NCI-H2029 treated with DMSO at 0.1 percent for 48 hours (cell line): ENCODE results near the gene SCGB1D1.

Source experiments
- DNase-seq: peaks from one replicate; lab custom pipeline; 2025; lab: John Stamatoyannopoulos, UW

SCGB1D1 gene, protein sequence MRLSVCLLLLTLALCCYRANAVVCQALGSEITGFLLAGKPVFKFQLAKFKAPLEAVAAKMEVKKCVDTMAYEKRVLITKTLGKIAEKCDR

DNA sequence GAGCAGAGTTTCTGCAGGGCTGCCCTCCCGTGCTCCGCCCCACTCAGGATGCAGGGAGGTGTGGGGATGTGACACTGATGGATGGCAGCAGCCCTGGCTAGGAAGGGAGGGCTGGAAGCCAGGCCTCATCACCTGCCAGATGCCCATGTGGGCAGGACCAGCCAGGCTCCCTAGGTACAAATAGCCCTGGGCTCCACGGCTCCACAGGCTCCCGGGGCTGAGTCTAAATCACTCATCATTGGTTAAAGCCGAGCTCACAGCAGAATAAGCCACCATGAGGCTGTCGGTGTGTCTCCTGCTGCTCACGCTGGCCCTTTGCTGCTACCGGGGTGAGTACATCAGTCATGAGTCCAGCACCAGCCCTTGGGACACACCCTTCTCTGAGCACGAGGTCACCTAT is at the start of gene SCGB1D1:
Gene SCGB1D1 (plus strand): TSS at position 206 of the 400 bp plus-strand sequence. CDS start 69 bp downstream, at position 275.
- no peak for DNase-seq

DNA sequence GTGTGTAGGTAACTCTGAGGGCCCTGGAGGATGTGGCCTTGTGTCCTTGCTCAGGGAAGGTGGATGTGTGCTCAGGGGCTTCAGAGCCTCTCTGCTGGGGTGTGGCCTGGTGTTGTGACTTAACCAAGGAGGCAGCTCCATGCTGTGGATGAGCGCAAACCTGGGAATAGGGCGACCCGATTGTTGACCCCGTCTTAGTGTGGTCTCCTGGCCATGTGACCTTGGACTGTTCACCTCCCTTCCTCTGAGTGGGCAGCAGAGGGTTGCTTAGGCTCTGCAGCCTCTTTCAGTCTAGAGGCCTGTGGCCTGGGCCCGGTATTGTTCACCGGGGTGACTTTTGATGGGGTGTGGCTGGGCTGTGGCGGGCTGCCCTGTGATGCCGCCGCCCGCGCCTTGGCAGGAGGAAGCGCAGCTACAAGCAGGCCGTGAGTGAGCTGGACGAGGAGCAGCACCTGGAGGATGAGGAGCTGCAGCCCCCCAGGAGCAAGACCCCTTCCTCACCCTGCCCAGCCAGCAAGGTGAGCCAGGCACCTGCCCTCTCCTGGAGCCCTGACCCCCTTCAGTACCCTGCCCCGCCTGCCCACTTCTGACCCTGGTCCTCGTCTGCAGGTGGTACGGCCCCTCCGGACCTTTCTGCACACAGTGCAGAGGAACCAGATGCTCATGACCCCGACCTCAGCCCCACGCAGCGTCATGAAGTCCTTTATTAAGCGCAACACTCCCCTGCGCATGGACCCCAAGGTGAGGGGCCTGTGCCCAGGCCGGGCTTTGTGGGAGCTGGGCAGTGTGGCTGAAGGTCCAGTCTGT is 49.5 kb upstream of the SCGB1D1 start:
- no peak for DNase-seq

DNA sequence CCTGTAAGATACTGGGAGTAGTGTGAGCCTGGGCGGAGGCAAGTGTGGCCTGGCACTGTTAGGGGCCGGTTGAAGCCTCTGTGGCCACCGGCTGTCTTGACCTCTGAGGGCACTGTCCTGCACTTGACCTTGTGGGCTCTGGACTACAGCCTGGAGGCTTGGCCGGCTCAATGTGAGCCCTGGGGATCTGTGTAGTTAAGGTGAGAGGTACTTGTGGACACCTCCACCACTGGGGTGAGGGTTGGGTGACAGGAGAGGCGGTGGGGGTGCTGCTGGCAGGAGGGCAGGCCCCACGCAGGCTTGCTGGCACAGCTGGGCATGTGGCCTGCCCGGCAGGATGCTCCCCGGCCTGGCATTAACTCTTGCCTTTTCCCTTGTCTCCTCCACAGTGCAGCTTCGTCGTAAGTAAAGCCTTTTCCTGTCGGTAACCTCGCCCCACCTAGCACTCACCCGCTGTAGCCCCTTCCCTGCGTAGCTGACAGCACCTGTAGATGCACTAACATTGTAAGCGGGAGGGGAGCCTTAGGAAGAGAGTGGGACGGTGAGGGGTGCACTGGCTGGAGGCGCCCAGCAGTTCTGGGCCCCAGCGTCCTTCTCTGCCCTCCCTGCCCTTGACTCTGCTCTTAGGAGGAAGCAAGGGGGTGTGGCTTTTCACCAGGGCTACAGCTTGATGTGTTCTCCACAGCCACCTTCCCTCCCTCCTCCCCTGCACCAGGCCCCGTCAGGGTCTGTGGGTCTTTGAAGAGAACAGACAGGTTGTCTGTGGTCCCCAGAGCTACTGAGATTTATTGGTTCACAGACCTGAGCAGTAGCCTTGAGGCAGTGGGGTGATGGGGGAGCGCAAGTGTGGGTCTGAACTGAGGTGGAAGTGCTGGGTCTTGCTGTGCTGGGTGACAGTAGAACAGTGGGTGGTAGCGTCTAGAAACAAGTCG is 48.6 kb upstream of the SCGB1D1 start:
- DNase-seq: no peak

DNA sequence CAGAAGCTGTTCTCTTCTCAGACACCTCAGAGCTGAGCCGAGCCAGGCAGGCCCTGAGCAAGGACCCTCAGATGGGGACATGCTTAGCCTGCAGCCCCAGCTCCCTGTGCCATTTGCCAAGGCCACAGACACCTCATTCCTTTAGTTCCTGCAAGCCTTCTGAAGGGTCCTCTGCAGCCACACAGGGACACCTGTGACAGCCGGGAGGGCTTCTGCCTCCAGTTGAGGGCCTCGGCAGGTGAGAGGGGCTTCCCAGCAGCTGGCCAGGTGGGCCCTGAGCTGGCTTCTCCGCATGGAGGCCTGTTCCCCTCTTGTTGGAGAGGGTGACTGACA is 48.0 kb upstream of the SCGB1D1 start:
- no peak for DNase-seq

DNA sequence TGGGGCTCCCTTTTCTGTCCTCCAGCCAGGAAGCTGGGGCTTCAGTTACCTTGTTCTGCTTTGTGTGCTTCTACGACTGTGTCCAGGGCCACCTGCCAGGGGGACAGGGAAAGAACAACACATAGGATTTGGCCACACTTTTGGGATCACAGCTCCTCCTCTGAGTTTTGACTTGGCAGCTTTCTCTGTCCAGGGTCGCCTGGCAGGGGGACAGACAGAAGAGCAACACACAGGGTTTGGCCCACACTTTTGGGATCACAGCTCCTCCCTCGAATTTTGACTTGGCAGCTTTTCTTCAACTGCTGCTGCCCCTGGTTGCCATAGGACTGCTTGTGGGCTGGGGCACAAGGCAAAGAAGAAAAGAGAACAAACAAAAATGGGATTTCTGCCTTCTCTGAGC is 47.1 kb upstream of the SCGB1D1 start:
- no peak for DNase-seq

DNA sequence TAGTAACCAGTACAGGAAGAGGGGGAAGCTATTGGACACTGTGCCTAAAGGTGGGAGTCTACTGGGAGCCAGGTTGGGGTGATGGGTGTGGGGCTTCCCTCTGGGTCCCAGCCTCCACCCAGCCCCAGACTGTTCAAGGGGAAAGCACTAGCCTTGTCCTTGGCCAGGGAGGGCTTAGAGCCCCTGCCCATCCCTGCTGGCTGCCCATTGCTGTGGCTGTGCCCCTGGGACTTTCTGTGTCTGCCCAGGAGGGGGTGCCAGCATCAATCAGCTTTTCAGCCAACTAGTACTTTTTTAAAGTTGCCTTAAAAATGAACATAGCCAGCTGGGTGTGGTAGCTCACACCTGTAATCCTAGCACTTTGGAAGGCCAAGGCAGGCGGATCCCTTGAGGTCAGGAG is 46.3 kb upstream of the SCGB1D1 start:
- DNase-seq: no peak

DNA sequence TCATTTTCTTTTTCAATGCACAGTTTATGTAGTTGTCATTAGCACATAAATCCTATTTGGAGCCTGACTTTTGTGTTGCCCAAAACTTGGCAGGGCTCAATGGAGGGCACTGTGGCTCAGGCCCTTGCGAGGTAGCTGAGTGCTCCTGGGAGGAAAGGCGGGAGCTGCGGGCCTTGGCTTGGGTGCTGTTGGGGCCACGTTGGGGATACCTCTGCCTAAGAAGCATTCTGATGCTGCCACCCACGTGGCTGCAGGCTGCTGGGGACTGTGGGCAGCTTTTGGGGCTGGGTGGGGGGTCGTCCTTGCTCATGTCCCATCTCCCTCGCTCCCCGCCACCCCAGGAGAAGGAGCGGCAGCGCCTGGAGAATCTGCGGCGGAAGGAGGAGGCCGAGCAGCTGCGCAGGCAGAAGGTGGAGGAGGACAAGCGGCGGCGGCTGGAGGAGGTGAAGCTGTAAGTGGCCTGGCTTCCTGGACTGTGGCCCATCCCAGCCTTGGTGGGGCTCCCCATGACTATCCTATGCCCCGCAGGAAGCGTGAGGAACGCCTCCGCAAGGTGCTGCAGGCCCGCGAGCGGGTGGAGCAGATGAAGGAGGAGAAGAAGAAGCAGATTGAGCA is 45.3 kb upstream of the SCGB1D1 start:
- DNase-seq: no peak

DNA sequence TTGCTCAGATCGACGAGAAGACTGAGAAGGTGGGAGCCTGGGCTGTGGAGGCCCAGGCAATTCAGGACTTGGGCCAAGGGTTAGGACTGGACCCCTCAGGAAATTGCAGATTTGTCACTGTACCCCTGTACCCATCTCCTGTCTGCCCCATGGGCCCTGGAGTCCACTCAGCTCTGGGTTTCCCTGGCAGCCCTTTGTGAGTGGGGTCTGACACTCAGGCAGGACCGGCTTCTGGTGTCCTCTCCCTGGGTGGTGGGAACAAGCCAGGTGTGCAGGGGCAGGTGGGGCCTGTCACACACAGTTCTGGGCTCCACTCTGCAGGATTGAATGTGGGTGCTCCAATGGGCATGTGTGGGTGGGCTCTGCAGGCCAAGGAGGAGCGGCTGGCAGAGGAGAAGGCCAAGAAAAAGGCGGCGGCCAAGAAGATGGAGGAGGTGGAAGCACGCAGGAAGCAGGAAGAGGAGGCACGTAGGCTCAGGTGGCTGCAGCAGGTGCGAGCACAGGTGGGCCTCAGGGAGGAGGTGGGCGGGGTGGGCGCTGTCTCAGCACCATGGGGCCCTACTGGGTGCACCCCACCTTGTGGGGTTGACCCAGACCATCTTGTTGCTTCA is 44.6 kb upstream of the SCGB1D1 start:
- DNase-seq: no peak

DNA sequence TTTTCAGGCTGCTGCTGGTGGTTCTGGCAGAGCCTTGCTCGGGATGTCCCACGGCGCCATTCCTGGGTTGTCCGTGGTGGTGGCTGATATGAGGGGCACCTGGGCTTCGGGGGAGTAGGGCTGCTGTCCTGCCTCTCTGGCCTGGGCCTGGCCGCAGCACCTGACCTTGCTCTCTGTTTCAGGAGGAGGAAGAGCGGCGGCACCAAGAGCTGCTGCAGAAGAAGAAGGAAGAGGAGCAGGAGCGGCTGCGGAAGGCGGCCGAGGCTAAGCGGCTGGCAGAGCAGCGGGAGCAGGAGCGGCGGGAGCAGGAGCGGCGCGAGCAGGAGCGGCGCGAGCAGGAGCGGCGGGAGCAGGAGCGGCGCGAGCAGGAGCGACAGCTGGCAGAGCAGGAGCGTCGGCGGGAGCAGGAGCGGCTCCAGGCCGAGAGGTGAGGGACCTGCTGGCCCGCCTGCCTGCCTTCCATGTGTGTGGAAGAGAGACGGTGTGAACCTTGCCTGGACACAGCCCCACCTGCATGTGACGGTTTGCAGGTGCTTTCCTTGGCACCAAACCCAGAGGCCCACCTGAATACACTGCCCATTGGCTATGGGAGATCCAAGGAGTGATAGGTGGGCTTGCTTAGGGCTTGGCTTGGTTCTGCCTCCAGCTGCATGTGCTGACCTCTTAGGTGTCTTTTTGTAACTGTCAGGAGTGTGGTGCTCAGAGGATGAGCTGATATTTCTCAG is 43.4 kb upstream of the SCGB1D1 start:
- DNase-seq: no peak

DNA sequence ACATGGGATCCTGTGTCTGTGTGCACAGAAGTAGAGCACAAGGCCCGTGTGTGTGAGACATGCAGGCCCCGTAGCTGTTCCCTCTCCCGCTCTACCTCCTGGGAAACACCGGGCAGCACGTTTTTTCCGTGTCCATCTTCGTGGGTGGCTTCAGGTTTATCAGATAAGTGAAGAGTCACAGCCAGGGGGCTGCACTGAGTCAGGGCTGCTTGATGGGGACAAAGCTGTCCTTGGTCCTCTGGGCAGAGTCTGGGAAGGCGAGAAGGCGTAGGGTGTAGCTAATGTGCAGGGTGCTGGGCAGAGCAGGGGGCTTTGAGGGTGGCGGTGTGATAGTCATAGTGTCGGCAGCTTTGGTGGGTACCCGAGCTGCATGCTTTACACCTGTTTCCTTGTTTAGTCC is 42.5 kb upstream of the SCGB1D1 start:
- DNase-seq: no peak

DNA sequence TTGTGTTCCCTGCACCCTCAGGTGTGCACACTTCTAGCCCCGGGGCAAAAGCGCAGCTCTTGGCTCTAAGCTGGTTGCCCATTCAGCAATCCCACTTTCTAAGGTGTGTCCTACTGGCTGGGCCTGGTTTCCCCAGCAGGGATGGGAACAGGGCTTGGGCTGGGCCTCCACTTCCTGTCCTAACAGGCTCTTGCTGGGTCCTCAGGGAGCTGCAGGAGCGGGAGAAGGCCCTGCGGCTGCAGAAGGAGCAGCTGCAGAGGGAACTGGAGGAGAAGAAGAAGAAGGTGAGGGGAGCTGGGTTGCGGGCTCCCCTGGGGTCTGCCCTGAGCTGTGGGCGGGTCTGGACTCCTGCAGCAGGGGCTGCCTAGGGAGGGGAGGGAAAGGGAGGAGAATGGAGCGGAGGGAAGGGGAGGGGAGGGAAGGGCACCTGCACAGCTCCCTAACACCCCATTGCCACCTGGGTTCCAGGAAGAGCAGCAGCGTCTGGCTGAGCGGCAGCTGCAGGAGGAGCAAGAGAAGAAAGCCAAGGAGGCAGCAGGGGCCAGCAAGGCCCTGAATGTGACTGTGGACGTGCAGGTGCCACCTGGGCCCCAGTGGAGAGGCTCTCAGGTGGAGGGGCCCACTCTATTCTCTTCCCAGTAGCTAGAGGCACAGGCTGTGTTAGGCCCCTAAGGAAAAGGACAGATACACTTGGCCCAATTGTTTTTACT is 41.6 kb upstream of the SCGB1D1 start:
- DNase-seq: no peak

DNA sequence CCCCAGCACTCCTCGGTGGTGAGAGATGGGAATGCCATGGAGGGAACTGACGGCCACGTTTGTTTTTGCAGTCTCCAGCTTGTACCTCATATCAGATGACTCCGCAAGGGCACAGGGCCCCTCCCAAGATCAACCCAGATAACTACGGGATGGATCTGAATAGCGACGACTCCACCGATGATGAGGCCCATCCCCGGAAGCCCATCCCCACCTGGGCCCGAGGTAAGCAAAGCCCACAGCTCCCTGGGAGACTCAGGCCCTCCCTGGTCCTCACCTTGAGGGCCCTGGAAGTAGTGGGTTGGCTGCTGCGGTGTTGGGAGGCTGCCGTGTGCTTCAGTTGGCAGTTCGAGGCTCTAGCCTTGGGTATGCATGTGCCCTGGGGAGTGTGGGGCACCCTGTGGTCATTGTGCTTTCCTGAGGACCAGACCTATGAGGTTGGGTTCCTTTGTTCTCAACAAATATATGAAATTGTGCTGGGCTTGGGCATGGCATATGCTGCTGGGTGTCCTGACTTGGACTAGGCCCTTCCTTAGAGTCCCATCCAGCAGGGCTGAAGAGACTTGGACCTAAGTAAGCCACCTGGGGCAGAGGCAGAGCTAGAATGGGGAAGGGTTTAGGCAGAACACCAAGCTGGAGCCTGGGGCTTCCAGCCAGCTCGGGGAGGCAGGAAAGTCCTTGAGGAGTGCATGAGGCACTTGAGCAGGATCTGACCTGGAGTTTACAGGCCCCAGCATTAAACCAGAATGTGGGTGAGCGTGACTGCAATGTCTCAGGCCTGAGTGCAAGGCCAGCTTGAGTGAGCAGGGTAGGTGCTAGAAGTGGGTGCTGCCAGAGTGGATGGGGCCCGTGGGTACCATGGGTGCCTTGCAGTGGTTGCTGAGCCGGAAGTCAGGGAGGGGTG is 39.8 kb upstream of the SCGB1D1 start:
- DNase-seq: no peak

DNA sequence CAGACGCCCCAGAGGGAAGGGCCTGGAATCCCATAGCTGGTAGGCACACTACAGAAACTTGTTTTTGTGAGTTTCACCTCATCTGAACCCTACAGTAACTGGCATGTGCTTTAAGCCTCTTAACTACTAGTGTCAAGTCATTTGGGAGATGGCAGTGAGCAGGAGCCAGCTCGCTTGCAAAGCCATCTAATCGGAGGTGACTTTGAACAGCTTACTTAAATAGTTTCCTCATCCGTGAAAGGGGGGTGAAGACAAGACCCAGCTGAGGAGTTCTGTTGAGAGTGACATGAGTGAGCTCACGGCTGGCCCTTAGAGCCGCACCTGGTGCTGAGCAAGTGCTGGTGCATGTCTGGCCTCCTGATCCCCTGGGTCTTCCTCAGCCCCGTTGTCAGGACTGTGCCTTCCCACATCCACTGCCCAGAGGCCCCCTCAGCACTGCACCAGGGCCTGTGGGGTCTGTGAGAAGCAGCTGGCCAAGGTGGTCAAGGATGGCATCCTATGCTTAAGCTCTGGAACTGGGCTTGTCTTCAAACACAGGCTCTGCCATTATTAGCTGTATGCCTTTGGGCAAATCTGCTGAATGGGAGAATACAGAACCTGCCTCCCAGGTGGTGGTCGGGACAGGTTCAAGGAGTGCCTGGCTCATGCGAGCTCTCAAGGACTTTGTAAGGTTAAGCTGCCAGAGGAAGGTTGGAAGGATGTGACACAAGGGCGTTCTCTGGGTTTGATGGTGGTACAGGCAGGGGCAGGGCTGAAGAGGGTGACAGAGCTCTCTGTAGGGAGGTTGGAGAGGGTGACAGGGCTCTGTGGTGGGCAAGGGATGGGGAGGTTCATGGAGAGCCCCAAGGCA is 38.9 kb upstream of the SCGB1D1 start:
- DNase-seq: no peak

DNA sequence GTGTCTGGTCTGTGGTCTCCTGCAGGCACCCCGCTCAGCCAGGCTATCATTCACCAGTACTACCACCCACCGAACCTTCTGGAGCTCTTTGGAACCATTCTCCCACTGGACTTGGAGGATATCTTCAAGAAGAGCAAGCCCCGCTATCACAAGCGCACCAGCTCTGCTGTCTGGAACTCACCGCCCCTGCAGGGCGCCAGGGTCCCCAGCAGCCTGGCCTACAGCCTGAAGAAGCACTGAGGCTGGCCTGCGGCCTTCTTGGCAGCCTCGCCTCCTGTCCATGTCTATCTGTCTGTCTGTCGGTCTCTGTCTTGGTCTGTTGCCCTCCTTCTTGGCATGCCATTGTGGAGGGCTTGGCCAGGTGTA is 38.3 kb upstream of the SCGB1D1 start:
- DNase-seq: no peak

DNA sequence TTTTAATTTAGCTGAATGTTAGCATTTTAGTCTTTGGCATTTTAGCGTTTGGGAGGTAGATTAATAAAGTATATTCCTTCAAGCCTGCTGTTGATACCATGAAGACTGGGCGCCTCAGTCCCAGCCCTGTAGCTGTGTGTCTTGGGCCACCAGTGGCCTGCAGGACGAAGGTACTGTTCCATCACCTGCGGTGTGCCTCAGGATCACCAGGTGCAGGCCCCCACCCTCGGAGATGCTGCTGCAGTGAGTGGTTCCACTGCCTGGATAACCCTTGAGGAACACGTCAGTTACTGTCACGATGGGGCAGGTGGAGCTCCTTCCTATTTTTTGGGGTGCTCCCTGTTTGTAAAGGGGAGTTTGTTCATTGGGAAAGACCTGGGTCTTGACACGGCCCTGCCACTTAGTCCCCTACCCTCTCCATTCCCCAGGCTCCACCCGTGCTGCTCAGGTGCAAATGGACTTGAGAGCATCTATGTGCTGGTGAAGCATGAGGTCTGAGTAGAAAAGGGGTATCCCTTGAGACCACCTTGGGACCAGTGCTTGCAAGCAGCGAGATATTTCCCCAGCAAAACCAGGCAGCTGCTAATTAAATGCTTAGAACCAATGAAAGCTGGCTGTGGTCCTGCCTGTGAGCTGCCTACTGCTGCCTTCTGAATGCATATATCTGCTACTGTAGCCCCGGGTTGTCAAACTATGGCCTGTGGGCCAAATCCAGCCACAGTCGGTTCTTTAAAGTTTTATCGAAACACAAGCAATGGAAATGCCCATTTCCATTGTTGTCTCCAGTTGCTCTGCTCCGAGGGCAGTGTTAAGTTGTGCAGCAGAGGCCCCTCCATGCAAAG is 37.5 kb upstream of the SCGB1D1 start:
- no peak for DNase-seq

DNA sequence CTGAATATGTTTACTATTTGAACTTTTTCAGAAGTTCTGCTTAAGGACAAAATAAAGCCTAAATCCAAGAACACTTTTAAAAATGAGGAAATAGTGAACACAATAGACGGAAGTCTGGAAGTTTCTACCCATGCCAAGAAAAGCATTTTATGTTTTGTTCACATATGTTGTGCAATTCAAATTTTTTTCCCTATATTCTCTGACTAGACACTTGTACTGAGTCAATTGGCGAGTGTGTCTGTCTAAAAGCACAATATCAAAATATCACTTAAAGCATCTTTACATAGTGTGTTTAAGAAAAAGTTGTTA is 37.0 kb upstream of the SCGB1D1 start:
- DNase-seq: no peak

DNA sequence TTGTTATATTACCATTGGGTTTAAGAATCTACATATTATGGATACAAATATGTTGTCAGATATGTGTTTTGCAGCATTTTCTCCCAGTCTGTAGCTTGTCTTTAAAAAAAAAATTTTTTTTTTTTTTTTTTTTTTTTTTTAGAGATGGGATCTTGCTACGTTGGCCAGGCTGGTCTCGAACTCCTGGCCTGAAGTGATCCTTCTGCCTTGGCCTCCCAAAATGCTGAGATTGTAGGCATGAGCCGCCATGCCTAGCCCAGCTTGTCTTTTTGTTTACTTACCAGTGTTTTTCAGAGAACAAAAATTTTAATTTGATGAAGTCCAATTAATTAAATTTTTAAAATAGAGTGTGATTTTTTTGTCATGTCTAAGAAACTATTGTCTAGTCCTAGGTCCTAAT is 36.4 kb upstream of the SCGB1D1 start:
- no peak for DNase-seq

DNA sequence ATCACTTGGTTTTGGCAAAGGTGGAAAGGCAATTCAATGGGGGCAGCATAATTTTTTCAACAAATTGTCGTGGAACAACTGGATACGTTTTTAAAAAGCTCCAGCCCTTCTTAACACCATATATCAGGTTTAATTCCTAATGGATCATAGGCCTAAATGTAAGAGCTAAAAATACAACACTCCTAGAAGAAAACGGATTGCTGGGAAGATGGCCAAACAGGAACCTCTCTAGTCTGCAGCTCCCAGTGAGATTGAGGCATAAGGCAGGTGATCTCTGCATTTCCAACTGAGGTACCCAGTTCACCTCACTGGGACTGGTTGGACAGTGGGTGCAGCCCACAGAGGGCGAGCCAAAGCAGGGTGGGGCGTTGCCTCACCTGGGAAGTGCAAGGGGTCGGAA is 32.4 kb upstream of the SCGB1D1 start:
- no peak for DNase-seq
